Measurements from ENCODE around the gene IGSF23.
"Not testable (repeated sequence)": the region's sequence is repeated elsewhere in the genome, so short reads cannot be mapped to it uniquely, and the experiment has no call there.

Gene IGSF23

GRCh38 chr19:44670027-44670426 lies 56.7 kb downstream of the IGSF23 start:
- DNase-seq: not testable (repeated sequence)

GRCh38 chr19:44671400-44671799 lies 58.0 kb downstream of the IGSF23 start, which contains the start of gene CEACAM19:
Gene CEACAM19, plus strand, starts transcription at chr19:44671482. Its CDS starts 450 bp downstream, at chr19:44671932.
- no peak for DNase-seq

GRCh38 chr19:44672226-44672625 lies 58.9 kb downstream of the IGSF23 start:
- DNase-seq: no peak

- no peak for DNase-seq
Measured at GRCh38 chr19:44673510-44673909, 60.1 kb downstream of the IGSF23 start.

- DNase-seq: no peak
Measured at GRCh38 chr19:44675521-44675920, 62.2 kb downstream of the IGSF23 start.

- no peak for DNase-seq
Measured at GRCh38 chr19:44677019-44677811, 63.9 kb downstream of the IGSF23 start.

GRCh38 chr19:44680536-44680935 lies 67.2 kb downstream of the IGSF23 start:
- DNase-seq: no peak

GRCh38 chr19:44681992-44682790 lies 68.8 kb downstream of the IGSF23 start:
- DNase-seq: no peak

GRCh38 chr19:44682807-44683206 lies 69.4 kb downstream of the IGSF23 start:
- DNase-seq: no peak

- DNase-seq: no peak
Measured at GRCh38 chr19:44683434-44684210, 70.3 kb downstream of the IGSF23 start.

- DNase-seq: not testable (repeated sequence)
Measured at GRCh38 chr19:44684396-44684795, 71.0 kb downstream of the IGSF23 start.

- DNase-seq: no peak
Measured at GRCh38 chr19:44684892-44685863, 71.8 kb downstream of the IGSF23 start.

GRCh38 chr19:44685877-44686276 lies 72.5 kb downstream of the IGSF23 start:
- DNase-seq: no peak

Data from stimulated activated CD4-positive, alpha-beta T cell treated with anti-CD3 and anti-CD28 coated beads, Interleukin-2, amount 100 ng/mL, for 48 hours (primary cell).